ENCODE results near the gene PRSS22.

DNA sequence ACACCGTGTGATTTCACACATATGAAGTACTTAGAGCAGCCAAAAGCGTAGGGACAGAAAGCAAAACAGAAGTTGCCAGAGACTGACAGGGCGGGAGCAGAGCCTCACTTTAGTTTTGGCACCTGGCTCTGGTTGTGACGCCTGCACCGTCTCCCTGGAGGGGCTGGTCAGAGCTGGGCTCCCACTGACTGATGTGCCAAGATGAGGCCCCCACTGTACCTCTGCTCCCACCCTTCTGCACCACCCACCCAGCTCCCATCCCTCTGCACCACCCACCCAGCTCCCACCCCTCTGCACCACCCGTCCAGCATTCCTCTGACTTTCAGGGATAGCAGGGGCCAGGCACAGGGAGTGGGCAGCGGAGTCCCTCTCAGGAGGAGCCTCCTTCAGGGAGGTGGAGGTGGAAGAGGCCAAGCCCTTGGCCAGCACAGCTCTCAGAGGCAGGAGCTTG lies 44.2 kb downstream of the PRSS22 start:
- TF ChIP-seq, protein P1, sequence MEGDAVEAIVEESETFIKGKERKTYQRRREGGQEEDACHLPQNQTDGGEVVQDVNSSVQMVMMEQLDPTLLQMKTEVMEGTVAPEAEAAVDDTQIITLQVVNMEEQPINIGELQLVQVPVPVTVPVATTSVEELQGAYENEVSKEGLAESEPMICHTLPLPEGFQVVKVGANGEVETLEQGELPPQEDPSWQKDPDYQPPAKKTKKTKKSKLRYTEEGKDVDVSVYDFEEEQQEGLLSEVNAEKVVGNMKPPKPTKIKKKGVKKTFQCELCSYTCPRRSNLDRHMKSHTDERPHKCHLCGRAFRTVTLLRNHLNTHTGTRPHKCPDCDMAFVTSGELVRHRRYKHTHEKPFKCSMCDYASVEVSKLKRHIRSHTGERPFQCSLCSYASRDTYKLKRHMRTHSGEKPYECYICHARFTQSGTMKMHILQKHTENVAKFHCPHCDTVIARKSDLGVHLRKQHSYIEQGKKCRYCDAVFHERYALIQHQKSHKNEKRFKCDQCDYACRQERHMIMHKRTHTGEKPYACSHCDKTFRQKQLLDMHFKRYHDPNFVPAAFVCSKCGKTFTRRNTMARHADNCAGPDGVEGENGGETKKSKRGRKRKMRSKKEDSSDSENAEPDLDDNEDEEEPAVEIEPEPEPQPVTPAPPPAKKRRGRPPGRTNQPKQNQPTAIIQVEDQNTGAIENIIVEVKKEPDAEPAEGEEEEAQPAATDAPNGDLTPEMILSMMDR (IDR thresholded peaks at IDR 0.05): no peak
- TF ChIP-seq POLR2AphosphoS5 (IDR thresholded peaks at IDR 0.05) (no peak), POLR2A (IDR thresholded peaks at IDR 0.05) (no peak)

Measured in breast epithelium (tissue), 3 donors.